ENCODE data around the gene RNF220.

DNA sequence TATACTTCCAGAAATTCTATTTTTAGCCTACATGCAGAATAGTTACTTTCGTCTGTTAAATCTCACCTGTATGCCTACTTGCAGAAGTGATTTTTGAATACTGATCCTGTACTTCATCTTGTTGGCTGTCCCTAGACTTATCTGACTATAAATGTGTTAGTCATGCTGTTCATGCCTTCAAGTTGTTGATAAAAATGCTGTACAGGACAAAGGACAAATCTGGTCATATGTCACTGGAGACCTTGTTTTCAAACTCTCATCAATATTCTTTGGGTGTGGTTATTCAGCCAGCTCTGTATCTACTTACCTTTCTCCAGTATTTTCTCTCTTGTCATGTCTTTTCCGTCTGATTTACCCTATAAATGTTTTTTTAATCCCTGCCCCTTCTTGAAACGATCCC lies 132.9 kb downstream of the RNF220 start:
- TF ChIP-seq, protein P1, sequence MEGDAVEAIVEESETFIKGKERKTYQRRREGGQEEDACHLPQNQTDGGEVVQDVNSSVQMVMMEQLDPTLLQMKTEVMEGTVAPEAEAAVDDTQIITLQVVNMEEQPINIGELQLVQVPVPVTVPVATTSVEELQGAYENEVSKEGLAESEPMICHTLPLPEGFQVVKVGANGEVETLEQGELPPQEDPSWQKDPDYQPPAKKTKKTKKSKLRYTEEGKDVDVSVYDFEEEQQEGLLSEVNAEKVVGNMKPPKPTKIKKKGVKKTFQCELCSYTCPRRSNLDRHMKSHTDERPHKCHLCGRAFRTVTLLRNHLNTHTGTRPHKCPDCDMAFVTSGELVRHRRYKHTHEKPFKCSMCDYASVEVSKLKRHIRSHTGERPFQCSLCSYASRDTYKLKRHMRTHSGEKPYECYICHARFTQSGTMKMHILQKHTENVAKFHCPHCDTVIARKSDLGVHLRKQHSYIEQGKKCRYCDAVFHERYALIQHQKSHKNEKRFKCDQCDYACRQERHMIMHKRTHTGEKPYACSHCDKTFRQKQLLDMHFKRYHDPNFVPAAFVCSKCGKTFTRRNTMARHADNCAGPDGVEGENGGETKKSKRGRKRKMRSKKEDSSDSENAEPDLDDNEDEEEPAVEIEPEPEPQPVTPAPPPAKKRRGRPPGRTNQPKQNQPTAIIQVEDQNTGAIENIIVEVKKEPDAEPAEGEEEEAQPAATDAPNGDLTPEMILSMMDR (IDR thresholded peaks at IDR 0.05; ENCODE audit: poor library complexity, severe bottlenecking) = no peak
- TF ChIP-seq SMC3 (conservative IDR thresholded peaks at IDR 0.05; ENCODE audit: poor library complexity) (no peak), EZH2 (IDR thresholded peaks at IDR 0.05; ENCODE audit: borderline replicate concordance, insufficient read depth, low read length, poor library complexity, severe bottlenecking) (no peak), RAD21 (conservative IDR thresholded peaks at IDR 0.05) (no peak), TAF1 (IDR thresholded peaks at IDR 0.05; ENCODE audit: low read depth) (no peak), POLR2AphosphoS5 (IDR thresholded peaks at IDR 0.05) (no peak), EP300 (conservative IDR thresholded peaks at IDR 0.05; ENCODE audit: poor library complexity, severe bottlenecking) (no peak), MXI1 (conservative IDR thresholded peaks at IDR 0.05; ENCODE audit: poor library complexity, severe bottlenecking) (no peak)
- TF ChIP-seq, protein P2, sequence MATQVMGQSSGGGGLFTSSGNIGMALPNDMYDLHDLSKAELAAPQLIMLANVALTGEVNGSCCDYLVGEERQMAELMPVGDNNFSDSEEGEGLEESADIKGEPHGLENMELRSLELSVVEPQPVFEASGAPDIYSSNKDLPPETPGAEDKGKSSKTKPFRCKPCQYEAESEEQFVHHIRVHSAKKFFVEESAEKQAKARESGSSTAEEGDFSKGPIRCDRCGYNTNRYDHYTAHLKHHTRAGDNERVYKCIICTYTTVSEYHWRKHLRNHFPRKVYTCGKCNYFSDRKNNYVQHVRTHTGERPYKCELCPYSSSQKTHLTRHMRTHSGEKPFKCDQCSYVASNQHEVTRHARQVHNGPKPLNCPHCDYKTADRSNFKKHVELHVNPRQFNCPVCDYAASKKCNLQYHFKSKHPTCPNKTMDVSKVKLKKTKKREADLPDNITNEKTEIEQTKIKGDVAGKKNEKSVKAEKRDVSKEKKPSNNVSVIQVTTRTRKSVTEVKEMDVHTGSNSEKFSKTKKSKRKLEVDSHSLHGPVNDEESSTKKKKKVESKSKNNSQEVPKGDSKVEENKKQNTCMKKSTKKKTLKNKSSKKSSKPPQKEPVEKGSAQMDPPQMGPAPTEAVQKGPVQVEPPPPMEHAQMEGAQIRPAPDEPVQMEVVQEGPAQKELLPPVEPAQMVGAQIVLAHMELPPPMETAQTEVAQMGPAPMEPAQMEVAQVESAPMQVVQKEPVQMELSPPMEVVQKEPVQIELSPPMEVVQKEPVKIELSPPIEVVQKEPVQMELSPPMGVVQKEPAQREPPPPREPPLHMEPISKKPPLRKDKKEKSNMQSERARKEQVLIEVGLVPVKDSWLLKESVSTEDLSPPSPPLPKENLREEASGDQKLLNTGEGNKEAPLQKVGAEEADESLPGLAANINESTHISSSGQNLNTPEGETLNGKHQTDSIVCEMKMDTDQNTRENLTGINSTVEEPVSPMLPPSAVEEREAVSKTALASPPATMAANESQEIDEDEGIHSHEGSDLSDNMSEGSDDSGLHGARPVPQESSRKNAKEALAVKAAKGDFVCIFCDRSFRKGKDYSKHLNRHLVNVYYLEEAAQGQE (IDR thresholded peaks at IDR 0.05; ENCODE audit: borderline replicate concordance) = no peak
